ENCODE measurements around the gene PPP1R3D.
"Not testable (repeated sequence)": the region's sequence is repeated elsewhere in the genome, so short reads cannot be mapped to it uniquely, and the experiment has no call there.

Gene PPP1R3D

GRCh38 chr20:59940129-59940955, at the start of gene PPP1R3D, which contains the start of gene FAM217B:
TSS of gene PPP1R3D (minus strand) at chr20:59940305. CDS start at chr20:59939931, 374 bp downstream.
TSS of gene FAM217B (plus strand) at chr20:59940389. CDS start at chr20:59943944, 3,555 bp downstream.
- DNase-seq = peak; percentile 90

GRCh38 chr20:59988141-59988540, 48.0 kb upstream of the PPP1R3D start:
- DNase-seq = no peak

GRCh38 chr20:59987135-59987534, 47.0 kb upstream of the PPP1R3D start:
- DNase-seq = no peak

GRCh38 chr20:59985864-59986263, 45.8 kb upstream of the PPP1R3D start:
- DNase-seq = no peak

GRCh38 chr20:59985164-59985563, 45.1 kb upstream of the PPP1R3D start:
- no peak for DNase-seq

- peak; percentile 79 for DNase-seq
Measured at GRCh38 chr20:59984541-59984940, 44.4 kb upstream of the PPP1R3D start.

- no peak for DNase-seq
Measured at GRCh38 chr20:59983076-59983475, 43.0 kb upstream of the PPP1R3D start.

- no peak for DNase-seq
Measured at GRCh38 chr20:59977086-59977485, 37.0 kb upstream of the PPP1R3D start.

GRCh38 chr20:59976156-59976782, 36.2 kb upstream of the PPP1R3D start:
- DNase-seq = no peak

GRCh38 chr20:59972037-59972801, 32.1 kb upstream of the PPP1R3D start:
- DNase-seq = peak; percentile 55

- DNase-seq = no peak
Measured at GRCh38 chr20:59971428-59971827, 31.3 kb upstream of the PPP1R3D start.

- no peak for DNase-seq
Measured at GRCh38 chr20:59966428-59966827, 26.3 kb upstream of the PPP1R3D start.

- no peak for DNase-seq
Measured at GRCh38 chr20:59962155-59962554, 22.1 kb upstream of the PPP1R3D start.

GRCh38 chr20:59961423-59961822, 21.3 kb upstream of the PPP1R3D start:
- no peak for DNase-seq

- no peak for DNase-seq
Measured at GRCh38 chr20:59958626-59959025, 18.5 kb upstream of the PPP1R3D start.

GRCh38 chr20:59958123-59958522, 18.0 kb upstream of the PPP1R3D start, which contains the start of gene CDH26:
TSS of gene CDH26 (plus strand) at chr20:59958423. CDS start at chr20:59958727, 304 bp downstream.
- DNase-seq = no peak

GRCh38 chr20:59957568-59957967, 17.5 kb upstream of the PPP1R3D start:
- DNase-seq = not testable (repeated sequence)

- DNase-seq = peak; percentile 45
Measured at GRCh38 chr20:59955131-59955796, 15.2 kb upstream of the PPP1R3D start.

- DNase-seq = no peak
Measured at GRCh38 chr20:59954718-59955117, 14.6 kb upstream of the PPP1R3D start.

- no peak for DNase-seq
Measured at GRCh38 chr20:59949911-59950310, 9.8 kb upstream of the PPP1R3D start.

GRCh38 chr20:59948828-59949720, 9.0 kb upstream of the PPP1R3D start:
- peak; percentile 44 for DNase-seq

GRCh38 chr20:59948212-59948611, 8.1 kb upstream of the PPP1R3D start:
- peak; percentile 19 for DNase-seq

All from GF-D8 (cell line).